ENCODE data around the gene SMAP2.

SMAP2 gene

GRCh38 chr1:40338745-40339419, 34.6 kb upstream of the SMAP2 start (continued):
- TF ChIP-seq ZNF184 (tag by site-specific recombination; IDR thresholded peaks at IDR 0.05) (no peak), ZBTB17 (tag by site-specific recombination; IDR thresholded peaks at IDR 0.05) (0 out of 2 replicates have a peak, but pooled peaks have one; percentile 25), MYNN (tag by site-specific recombination; IDR thresholded peaks at IDR 0.05; ENCODE audit: borderline replicate concordance) (peak; percentile 92), ZNF488 (tag by site-specific recombination; IDR thresholded peaks at IDR 0.05) (no peak), ZIC2 (tag by site-specific recombination; IDR thresholded peaks at IDR 0.05) (no peak), ZNF692 (tag by site-specific recombination; IDR thresholded peaks at IDR 0.05) (no peak), ZNF768 (tag by site-specific recombination; IDR thresholded peaks at IDR 0.05) (no peak), ZNF792 (tag by site-specific recombination; IDR thresholded peaks at IDR 0.05) (no peak), ZNF148 (tag by site-specific recombination; IDR thresholded peaks at IDR 0.05; ENCODE audit: borderline replicate concordance) (no peak), REPIN1 (tag by site-specific recombination; IDR thresholded peaks at IDR 0.05; ENCODE audit: low read depth) (no peak), GLI2 (tag by site-specific recombination; IDR thresholded peaks at IDR 0.05; ENCODE audit: borderline replicate concordance, low read depth) (no peak), ZNF514 (tag by site-specific recombination; IDR thresholded peaks at IDR 0.05) (no peak), HOXA7 (CRISPR knock-in tag; IDR thresholded peaks at IDR 0.05; ENCODE audit: borderline replicate concordance) (no peak), ZNF626 (tag by site-specific recombination; IDR thresholded peaks at IDR 0.05) (no peak), PRDM4 (tag by site-specific recombination; IDR thresholded peaks at IDR 0.05) (no peak), ZNF76 (tag by site-specific recombination; IDR thresholded peaks at IDR 0.05; ENCODE audit: borderline replicate concordance, low read depth) (no peak), ZNF544 (tag by site-specific recombination; IDR thresholded peaks at IDR 0.05) (no peak), PRDM6 (tag by site-specific recombination; IDR thresholded peaks at IDR 0.05) (no peak), YY1 (tag by site-specific recombination; IDR thresholded peaks at IDR 0.05) (no peak), ZNF501 (tag by site-specific recombination; IDR thresholded peaks at IDR 0.05) (no peak), ZNF394 (tag by site-specific recombination; IDR thresholded peaks at IDR 0.05; ENCODE audit: borderline replicate concordance) (peak; percentile 81), ZNF621 (tag by site-specific recombination; IDR thresholded peaks at IDR 0.05) (no peak), ZNF529 (tag by site-specific recombination; IDR thresholded peaks at IDR 0.05; ENCODE audit: insufficient replicate concordance) (no peak), ZNF280D (tag by site-specific recombination; IDR thresholded peaks at IDR 0.05) (no peak), ZFP37 (tag by site-specific recombination; IDR thresholded peaks at IDR 0.05) (no peak), ZNF707 (tag by site-specific recombination; IDR thresholded peaks at IDR 0.05) (no peak), PBX3 (CRISPR knock-in tag; IDR thresholded peaks at IDR 0.05) (no peak)
